ENCODE results near the gene RAB4B.
"Not testable (repeated sequence)": the region's sequence is repeated elsewhere in the genome, so short reads cannot be mapped to it uniquely, and the experiment has no call there.

DNA sequence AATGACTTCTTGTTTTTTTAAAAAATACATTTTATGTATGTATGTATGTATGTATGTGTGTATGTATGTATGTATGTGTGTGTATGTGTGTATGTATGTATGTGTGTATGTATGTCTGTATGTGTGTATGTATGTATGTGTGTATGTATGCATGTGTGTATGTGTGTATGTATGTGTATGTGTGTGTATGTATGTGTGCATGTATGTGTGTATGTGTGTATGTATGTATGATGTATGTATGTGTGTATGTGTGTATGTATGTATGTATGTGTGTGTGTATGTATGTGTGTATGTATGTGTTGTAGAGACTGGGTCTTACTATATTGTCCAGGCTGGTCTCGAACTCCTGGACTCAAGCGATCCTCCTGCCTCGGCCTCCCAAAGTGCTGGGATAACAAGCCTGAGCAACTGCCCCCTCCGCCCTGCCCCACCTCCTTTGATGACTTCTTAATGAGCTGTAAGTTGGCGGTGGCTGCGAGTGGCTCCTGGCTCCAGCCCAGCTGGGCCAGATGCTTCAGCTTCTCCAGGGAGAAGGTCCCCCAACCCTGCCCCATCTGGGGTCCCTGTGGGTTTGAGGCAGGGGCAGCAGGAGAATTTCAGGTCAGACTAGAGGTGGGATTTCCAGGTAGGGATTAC is 47.5 kb downstream of the RAB4B start:
- TF ChIP-seq, protein P1, sequence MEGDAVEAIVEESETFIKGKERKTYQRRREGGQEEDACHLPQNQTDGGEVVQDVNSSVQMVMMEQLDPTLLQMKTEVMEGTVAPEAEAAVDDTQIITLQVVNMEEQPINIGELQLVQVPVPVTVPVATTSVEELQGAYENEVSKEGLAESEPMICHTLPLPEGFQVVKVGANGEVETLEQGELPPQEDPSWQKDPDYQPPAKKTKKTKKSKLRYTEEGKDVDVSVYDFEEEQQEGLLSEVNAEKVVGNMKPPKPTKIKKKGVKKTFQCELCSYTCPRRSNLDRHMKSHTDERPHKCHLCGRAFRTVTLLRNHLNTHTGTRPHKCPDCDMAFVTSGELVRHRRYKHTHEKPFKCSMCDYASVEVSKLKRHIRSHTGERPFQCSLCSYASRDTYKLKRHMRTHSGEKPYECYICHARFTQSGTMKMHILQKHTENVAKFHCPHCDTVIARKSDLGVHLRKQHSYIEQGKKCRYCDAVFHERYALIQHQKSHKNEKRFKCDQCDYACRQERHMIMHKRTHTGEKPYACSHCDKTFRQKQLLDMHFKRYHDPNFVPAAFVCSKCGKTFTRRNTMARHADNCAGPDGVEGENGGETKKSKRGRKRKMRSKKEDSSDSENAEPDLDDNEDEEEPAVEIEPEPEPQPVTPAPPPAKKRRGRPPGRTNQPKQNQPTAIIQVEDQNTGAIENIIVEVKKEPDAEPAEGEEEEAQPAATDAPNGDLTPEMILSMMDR (IDR thresholded peaks at IDR 0.05), result not testable (repeated sequence)
- TF ChIP-seq EP300, POLR2A (IDR thresholded peaks at IDR 0.05): not testable (repeated sequence)
